PFSK-1 (cell line): Measurements from ENCODE around the gene NGFR.

ENCODE experiments used
- FOXP2 ChIP-seq: optimal IDR thresholded peaks from 2 replicates; pipeline ENCODE3; 2011; ENCODE audit warnings: borderline replicate concordance, control low read depth, inconsistent platforms; ENCODE audit not compliant: insufficient read depth; ENCODE audit errors: extremely low read length, extremely low read depth
- POLR2AphosphoS5 ChIP-seq: IDR thresholded peaks from 2 replicates; pipeline ENCODE4 v1.6.1; 2012; ENCODE audit warnings: low read depth, mild to moderate bottlenecking, control low read depth, low read length, moderate library complexity
- REST ChIP-seq, 2 experiments: IDR thresholded peaks; 2 replicates each; pipeline versions ENCODE4 v1.6.1 to v1.8.0; 2011 to 2012; ENCODE audit warnings: low read depth in 2 of 2, low read length in 2 of 2, control low read depth in 1 of 2, inconsistent platforms in 1 of 2, mild to moderate bottlenecking in 1 of 2, moderate library complexity in 1 of 2; ENCODE audit not compliant: insufficient read depth in 1 of 2
- SIN3A ChIP-seq: IDR thresholded peaks from 2 replicates; pipeline ENCODE4 v1.6.1; 2012; ENCODE audit warnings: mild to moderate bottlenecking, low read length, moderate library complexity, borderline replicate concordance; ENCODE audit not compliant: insufficient read depth
- TAF1 ChIP-seq: IDR thresholded peaks from 2 replicates; pipeline ENCODE4 v1.6.1; 2012; ENCODE audit warnings: low read length, control low read depth, borderline replicate concordance; ENCODE audit not compliant: insufficient read depth

Gene NGFR

GRCh38 chr17:49487183-49487582 is 7.9 kb upstream of the NGFR start:
- TF ChIP-seq FOXP2 (no peak), SIN3A (no peak), POLR2AphosphoS5 (no peak), REST (IDR thresholded peaks at IDR 0.05; ENCODE audit: insufficient read depth in 1 of 2, low read depth in 2 of 2, low read length in 2 of 2) (no peak), TAF1 (no peak)

GRCh38 chr17:49488612-49489011 is 6.5 kb upstream of the NGFR start:
- no peak for TF ChIP-seq FOXP2
- no peak for TF ChIP-seq POLR2AphosphoS5
- TF ChIP-seq REST (IDR thresholded peaks at IDR 0.05; ENCODE audit: insufficient read depth in 1 of 2, low read depth in 2 of 2, low read length in 2 of 2), result no peak
- no peak for TF ChIP-seq TAF1
- TF ChIP-seq SIN3A, result no peak

- no peak for TF ChIP-seq REST (IDR thresholded peaks at IDR 0.05; ENCODE audit: insufficient read depth in 1 of 2, low read depth in 2 of 2, low read length in 2 of 2)
- TF ChIP-seq TAF1, result no peak
- no peak for TF ChIP-seq FOXP2
- TF ChIP-seq SIN3A, result no peak
- no peak for TF ChIP-seq POLR2AphosphoS5
These were observed 5.7 kb upstream of the NGFR start for GRCh38 chr17:49489348-49489747.

- TF ChIP-seq REST (IDR thresholded peaks at IDR 0.05; ENCODE audit: insufficient read depth in 1 of 2, low read depth in 2 of 2, low read length in 2 of 2) (no peak), TAF1 (no peak), SIN3A (no peak), POLR2AphosphoS5 (no peak), FOXP2 (no peak)
These were observed 4.8 kb upstream of the NGFR start for GRCh38 chr17:49490276-49490675.

GRCh38 chr17:49491192-49491769 is 3.8 kb upstream of the NGFR start:
- TF ChIP-seq POLR2AphosphoS5, result no peak
- no peak for TF ChIP-seq FOXP2
